ENCODE measurements around the gene SS18L1.

GRCh38 chr20:62133051-62133845 is 10.3 kb upstream of the SS18L1 start:
- TF ChIP-seq CTCF (IDR thresholded peaks at IDR 0.05) (no peak), POLR2A (IDR thresholded peaks at IDR 0.05) (no peak)

All from right lobe of liver (tissue), 4 donors.